Mesendoderm (in vitro differentiated cells): ENCODE measurements around the gene SLC35F2.
A peak's percentile ranks its signal among the peaks of the same experiment; 100 is the strongest.

Source experiments
- DNase-seq: peaks from one replicate; pipeline ENCODE4 v3.0.0; 2013
- H2AK5ac ChIP-seq: 2 replicates; pipeline ENCODE4 v1.6.1; 2013; ENCODE audit warnings: low read length, inconsistent platforms
- H2BK120ac ChIP-seq: 2 replicates; pipeline ENCODE4 v1.6.1; 2013; ENCODE audit warnings: low read depth, mild to moderate bottlenecking, low read length, moderate library complexity, mixed read lengths
- H2BK15ac ChIP-seq: replicated peaks from 2 replicates; pipeline ENCODE4 v1.6.1; 2013; ENCODE audit warnings: low read depth, mild to moderate bottlenecking, moderate library complexity
- H2BK5ac ChIP-seq: 2 replicates; pipeline ENCODE4 v1.6.1; 2013; ENCODE audit warnings: low read length, inconsistent platforms
- H3K18ac ChIP-seq: 2 replicates; pipeline ENCODE4 v1.6.1; 2013; ENCODE audit warnings: mild to moderate bottlenecking, low read length, mixed read lengths
- H3K23ac ChIP-seq: one replicate; pipeline ENCODE4 v1.6.1; 2013; ENCODE audit warnings: low read length
- H3K27ac ChIP-seq: 2 replicates; pipeline ENCODE4 v1.5.1; 2013; ENCODE audit warnings: low read depth, mild to moderate bottlenecking, inconsistent platforms, low read length, moderate library complexity
- H3K27me3 ChIP-seq: 2 replicates; pipeline ENCODE4 v1.6.1; 2013; ENCODE audit warnings: low read length, control low read depth, mild to moderate bottlenecking, inconsistent platforms; ENCODE audit not compliant: insufficient read depth, poor library complexity
- H3K36me3 ChIP-seq: 2 replicates; pipeline ENCODE4 v1.6.1; 2013; ENCODE audit warnings: low read length, inconsistent platforms; ENCODE audit not compliant: control insufficient read depth, insufficient read depth
- H3K4ac ChIP-seq: one replicate; pipeline ENCODE4 v1.6.1; 2013; ENCODE audit warnings: low read depth, mild to moderate bottlenecking, low read length, moderate library complexity
- H3K4me1 ChIP-seq: 2 replicates; pipeline ENCODE4 v1.6.1; 2013; ENCODE audit warnings: low read depth, low read length, inconsistent platforms; ENCODE audit not compliant: control insufficient read depth
- H3K4me2 ChIP-seq: 2 replicates; pipeline ENCODE4 v1.6.1; 2013; ENCODE audit warnings: low read length
- H3K4me3 ChIP-seq: 2 replicates; pipeline ENCODE4 v1.5.1; 2013; ENCODE audit warnings: mild to moderate bottlenecking, low read length
- H3K56ac ChIP-seq: one replicate; pipeline ENCODE4 v1.6.1; 2013; ENCODE audit warnings: low read length
- H3K79me1 ChIP-seq: 2 replicates; pipeline ENCODE4 v1.6.1; 2013; ENCODE audit warnings: low read length, inconsistent platforms
- H3K79me2 ChIP-seq: 2 replicates; pipeline ENCODE4 v1.6.1; 2013; ENCODE audit warnings: mild to moderate bottlenecking, low read length; ENCODE audit not compliant: control insufficient read depth, insufficient read depth
- H3K9ac ChIP-seq: 2 replicates; pipeline ENCODE4 v1.6.1; 2013; ENCODE audit warnings: low read length, inconsistent platforms
- H4K5ac ChIP-seq: one replicate; pipeline ENCODE4 v1.6.1; 2013; ENCODE audit warnings: low read length
- H4K8ac ChIP-seq: one replicate; pipeline ENCODE4 v1.6.1; 2013; ENCODE audit warnings: low read depth, mild to moderate bottlenecking, control low read depth, low read length, moderate library complexity
- WGBS: extraction: QIAGEN DNeasy Blood & Tissue Kit; methylation state at CpG from one replicate; pipeline ENCODE4 v1.1.7; 2013; ENCODE audit warnings: low lambda C conversion rate, missing lambda C conversion rate; ENCODE audit not compliant: insufficient coverage; ENCODE audit errors: extremely low coverage; 5-methylcytosine and 5-hydroxymethylcytosine counted together

The SLC35F2 gene

DNA sequence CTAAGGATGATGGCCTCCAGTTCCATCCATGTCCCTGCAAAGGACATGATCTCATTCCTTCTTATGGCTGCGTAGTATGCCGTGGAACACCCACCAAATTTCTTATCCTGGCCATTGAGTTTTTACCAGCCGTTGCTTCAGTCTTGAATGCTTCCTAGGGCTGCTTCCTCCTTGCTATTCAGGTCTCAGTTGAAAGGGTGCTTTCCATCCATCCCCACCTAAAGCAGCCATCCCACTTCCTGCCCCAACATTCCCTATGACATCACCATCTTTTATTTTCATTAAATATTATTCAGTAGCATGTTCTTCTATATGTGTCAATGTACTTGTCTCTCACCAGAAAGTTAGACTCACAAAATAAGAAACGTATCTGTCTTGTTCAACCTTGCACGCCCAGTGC, 106.1 kb downstream of the SLC35F2 start:
- Histone ChIP-seq H3K23ac (no peak overlapping the region), H3K4ac (no peak overlapping the region), H3K36me3 (no peaks in the 10 kb centered on the region), H3K79me1 (no peaks in the 10 kb centered on the region), H2BK15ac (no peak overlapping the region), H3K4me3 (no peak overlapping the region), H3K18ac (no peak overlapping the region), H3K56ac (no peak overlapping the region), H3K4me2 (no peak overlapping the region), H3K27me3 (no peaks in the 10 kb centered on the region), H3K4me1 (no peaks in the 10 kb centered on the region), H4K5ac (no peak overlapping the region), H3K9ac (no peak overlapping the region), H2AK5ac (no peak overlapping the region), H2BK120ac (no peak overlapping the region), H2BK5ac (no peak overlapping the region), H3K27ac (no peak overlapping the region), H4K8ac (no peak overlapping the region), H3K79me2 (no peaks in the 10 kb centered on the region)
- no CpG with 5 or more reads among the region's 5 CpGs for WGBS
- no peak for DNase-seq

DNA sequence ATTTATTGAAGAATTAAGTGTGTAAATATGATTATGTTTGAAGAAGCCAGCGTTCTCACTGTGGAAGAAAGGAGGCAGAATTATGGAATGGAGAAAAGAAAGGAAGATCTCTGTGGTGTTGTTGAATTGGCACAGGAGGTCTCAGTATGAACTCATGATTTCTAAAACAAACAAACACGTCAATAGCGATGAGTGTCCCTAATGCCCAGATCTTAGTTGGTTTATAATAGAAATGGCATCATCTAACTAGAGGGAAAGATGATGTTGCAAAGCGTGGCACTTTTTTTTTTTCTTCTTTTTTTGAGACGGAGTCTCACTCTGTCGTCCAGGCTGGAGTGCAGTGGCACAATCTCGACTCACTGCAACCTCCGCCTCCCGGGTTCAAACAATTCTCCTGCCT, 107.5 kb downstream of the SLC35F2 start:
- Histone ChIP-seq H2BK120ac (no peak overlapping the region), H3K4me3 (no peak overlapping the region), H3K27me3 (no peaks in the 10 kb centered on the region), H2BK15ac (no peak overlapping the region), H3K18ac (no peak overlapping the region), H3K79me2 (no peaks in the 10 kb centered on the region), H3K79me1 (no peaks in the 10 kb centered on the region), H4K5ac (no peak overlapping the region), H3K4me1 (no peaks in the 10 kb centered on the region), H2BK5ac (no peak overlapping the region), H3K4ac (no peak overlapping the region), H2AK5ac (no peak overlapping the region), H3K9ac (no peak overlapping the region), H3K36me3 (no peaks in the 10 kb centered on the region), H3K56ac (no peak overlapping the region), H3K23ac (no peak overlapping the region), H3K27ac (no peak overlapping the region), H4K8ac (no peak overlapping the region), H3K4me2 (no peak overlapping the region)
- 100% methylated on average over 1 of the region's 9 CpGs for WGBS
- no peak for DNase-seq

DNA sequence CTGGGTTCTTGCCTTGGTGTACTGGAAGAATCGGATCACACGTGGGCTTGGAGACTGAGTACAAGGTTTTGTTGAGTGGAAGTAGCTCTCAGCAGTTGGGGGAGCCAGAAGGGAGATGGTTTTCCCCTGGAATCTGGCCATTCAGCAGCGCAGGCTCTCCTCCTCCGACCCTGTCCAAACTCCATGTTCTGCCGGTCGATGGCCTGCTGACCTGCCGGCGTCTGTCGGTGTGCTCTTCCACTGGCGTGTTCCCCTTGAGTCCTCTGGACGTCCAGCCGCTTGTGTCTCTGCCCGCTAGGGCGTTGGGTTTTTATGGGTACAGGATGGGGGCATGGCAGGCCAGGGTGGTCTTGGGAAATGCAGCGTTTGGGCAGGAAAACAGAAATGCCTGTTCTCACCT, 108.3 kb downstream of the SLC35F2 start:
- Histone ChIP-seq H4K5ac (no peak overlapping the region), H3K9ac (no peak overlapping the region), H3K4me2 (no peak overlapping the region), H4K8ac (no peak overlapping the region), H3K27me3 (no peaks in the 10 kb centered on the region), H3K23ac (no peak overlapping the region), H3K79me1 (no peaks in the 10 kb centered on the region), H3K4me3 (no peak overlapping the region), H3K18ac (no peak overlapping the region), H3K4ac (no peak overlapping the region), H2AK5ac (no peak overlapping the region), H2BK15ac (no peak overlapping the region), H3K27ac (no peak overlapping the region), H2BK5ac (no peak overlapping the region), H3K79me2 (no peaks in the 10 kb centered on the region), H3K4me1 (no peaks in the 10 kb centered on the region), H3K36me3 (no peaks in the 10 kb centered on the region), H3K56ac (no peak overlapping the region), H2BK120ac (no peak overlapping the region)
- WGBS, result no CpG with 5 or more reads among the region's 15 CpGs
- no peak for DNase-seq

DNA sequence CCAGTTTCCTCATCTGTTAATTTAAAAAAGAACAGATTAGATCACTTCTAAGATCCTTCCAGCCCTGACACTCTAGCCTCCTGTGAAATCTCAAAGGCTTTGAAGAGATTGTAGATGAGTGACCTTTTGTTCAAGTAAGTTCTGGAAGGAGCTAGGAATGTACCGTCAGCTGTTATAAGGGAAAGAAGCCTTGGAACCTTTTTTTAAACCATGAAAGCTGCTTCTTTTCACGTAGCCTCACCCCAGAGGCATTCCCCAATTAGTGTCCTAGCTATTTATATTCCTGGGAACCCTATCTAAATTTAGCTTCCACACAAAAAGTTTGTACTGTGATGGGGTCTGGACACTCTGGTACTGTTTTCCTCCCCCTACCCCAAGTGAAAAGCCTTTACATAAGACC, 111.0 kb downstream of the SLC35F2 start:
- no peak overlapping the region for H2BK5ac ChIP-seq
- WGBS, result no CpG with 5 or more reads among the region's 2 CpGs
- DNase-seq, result peak; percentile 13

DNA sequence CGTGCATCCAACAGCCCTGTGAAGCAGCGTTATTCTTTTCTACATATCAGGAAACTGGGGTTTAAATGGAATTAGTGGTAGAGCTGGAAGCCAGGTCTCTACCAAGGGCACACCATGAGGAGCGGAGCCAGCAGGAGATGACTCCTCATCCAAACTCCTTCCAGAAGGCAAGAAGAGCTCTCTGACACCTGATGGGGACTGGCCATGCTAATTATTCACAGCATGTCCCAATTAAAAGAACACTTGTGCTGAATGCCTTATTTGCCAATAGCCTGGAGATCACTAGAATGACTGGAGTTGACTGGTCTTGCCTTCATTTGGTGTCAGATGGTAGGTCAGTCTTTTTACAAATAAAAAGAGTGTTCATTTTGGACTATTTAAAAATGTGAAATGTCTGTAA, 113.9 kb downstream of the SLC35F2 start:
- Histone ChIP-seq H3K27ac (no peak overlapping the region), H2BK15ac (no peak overlapping the region), H3K27me3 (no peaks in the 10 kb centered on the region), H3K4me1 (no peaks in the 10 kb centered on the region), H3K79me2 (no peaks in the 10 kb centered on the region), H4K5ac (no peak overlapping the region), H3K23ac (peak overlapping the region; percentile 1), H2AK5ac (no peak overlapping the region), H3K4ac (no peak overlapping the region), H4K8ac (no peak overlapping the region), H3K4me2 (no peak overlapping the region), H3K56ac (no peak overlapping the region), H3K9ac (no peak overlapping the region), H2BK120ac (no peak overlapping the region), H3K4me3 (no peak overlapping the region), H3K79me1 (no peaks in the 10 kb centered on the region), H2BK5ac (no peak overlapping the region), H3K18ac (no peak overlapping the region), H3K36me3 (no peaks in the 10 kb centered on the region)
- no CpG with 5 or more reads among the region's 3 CpGs for WGBS
- DNase-seq, result peak; percentile 8

More for the DNA sequence above, 111.0 kb downstream of the SLC35F2 start:
- Histone ChIP-seq H3K79me2 (no peaks in the 10 kb centered on the region), H3K56ac (no peak overlapping the region), H3K4ac (no peak overlapping the region), H4K8ac (no peak overlapping the region), H2BK120ac (no peak overlapping the region), H3K23ac (no peak overlapping the region), H4K5ac (no peak overlapping the region), H3K4me1 (no peaks in the 10 kb centered on the region), H3K18ac (no peak overlapping the region), H2AK5ac (no peak overlapping the region), H3K9ac (no peak overlapping the region), H3K27ac (no peak overlapping the region), H3K4me2 (no peak overlapping the region), H3K36me3 (no peaks in the 10 kb centered on the region), H3K27me3 (no peaks in the 10 kb centered on the region), H2BK15ac (no peak overlapping the region), H3K79me1 (no peaks in the 10 kb centered on the region), H3K4me3 (no peak overlapping the region)

DNA sequence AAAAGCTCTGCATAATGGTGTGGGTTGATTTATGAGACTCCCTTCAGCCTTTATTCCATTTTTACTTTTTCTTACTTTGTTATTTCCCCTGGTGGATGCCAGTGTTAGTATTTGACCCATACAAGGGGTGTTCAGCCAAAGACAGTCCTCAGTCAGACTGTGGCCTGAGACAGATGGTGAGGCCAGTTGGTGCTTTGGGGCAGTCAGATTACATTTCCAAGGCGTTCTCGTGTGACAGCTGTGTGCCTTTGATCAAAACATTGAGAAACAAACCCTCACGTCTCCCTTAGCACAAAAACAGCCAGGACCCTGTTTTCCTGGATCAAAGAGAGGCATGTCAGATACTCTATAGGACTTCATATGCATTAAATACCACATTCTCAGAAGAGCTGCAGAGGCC, 115.4 kb downstream of the SLC35F2 start:
- H3K4ac ChIP-seq, result no peak overlapping the region
- WGBS, result no CpG with 5 or more reads among the region's 3 CpGs
- no peak overlapping the region for H3K56ac ChIP-seq
- H3K36me3 ChIP-seq, result no peaks in the 10 kb centered on the region
- H3K4me2 ChIP-seq, result no peak overlapping the region
- H3K27ac ChIP-seq, result no peak overlapping the region
- H3K4me1 ChIP-seq, result no peaks in the 10 kb centered on the region
- no peaks in the 10 kb centered on the region for H3K79me2 ChIP-seq
- no peak overlapping the region for H3K4me3 ChIP-seq
- no peaks in the 10 kb centered on the region for H3K27me3 ChIP-seq
- H2BK5ac ChIP-seq, result no peak overlapping the region
- H3K18ac ChIP-seq, result no peak overlapping the region
- DNase-seq, result no peak
- no peak overlapping the region for H2AK5ac ChIP-seq
- no peak overlapping the region for H2BK15ac ChIP-seq
- H3K23ac ChIP-seq, result no peak overlapping the region
- no peak overlapping the region for H4K5ac ChIP-seq
- no peak overlapping the region for H2BK120ac ChIP-seq
- no peak overlapping the region for H4K8ac ChIP-seq
- H3K79me1 ChIP-seq, result no peaks in the 10 kb centered on the region
- H3K9ac ChIP-seq, result no peak overlapping the region
